Subcutaneous abdominal adipose tissue (tissue), 5 donors: Measurements from ENCODE around the gene SELENOI.

ENCODE experiments used
- H3K27ac ChIP-seq: one replicate; pipeline ENCODE4 v1.7.0; 2013; ENCODE audit warnings: low read depth, mild to moderate bottlenecking, inconsistent platforms, low read length, moderate library complexity
- H3K27me3 ChIP-seq, 5 donors: one replicate each; pipeline ENCODE4 v1.7.0; 2013; ENCODE audit warnings: low read length in 5 of 5, inconsistent platforms in 1 of 5; ENCODE audit not compliant: control insufficient read depth in 5 of 5, insufficient read depth in 4 of 5
- H3K36me3 ChIP-seq, 5 donors: one replicate each; pipeline ENCODE4 v1.7.0; 2013; ENCODE audit warnings: low read length in 5 of 5; ENCODE audit not compliant: control insufficient read depth in 5 of 5, insufficient read depth in 5 of 5
- H3K4me1 ChIP-seq, 5 donors: one replicate each; pipeline ENCODE4 v1.7.0; 2013; ENCODE audit warnings: low read length in 5 of 5, mild to moderate bottlenecking in 3 of 5, moderate library complexity in 1 of 5; ENCODE audit not compliant: control insufficient read depth in 5 of 5, insufficient read depth in 5 of 5
- H3K4me3 ChIP-seq, 5 donors: one replicate each; pipeline ENCODE4 v1.7.0; 2013; ENCODE audit warnings: low read length in 5 of 5, low read depth in 1 of 5
- H3K9ac ChIP-seq, 5 donors: one replicate each; pipeline ENCODE4 v1.7.0; 2013; ENCODE audit warnings: low read length in 5 of 5, mild to moderate bottlenecking in 4 of 5, moderate library complexity in 3 of 5
- H3K9me3 ChIP-seq, 5 donors: one replicate each; pipeline ENCODE4 v1.7.0; 2013; ENCODE audit warnings: low read length in 5 of 5; ENCODE audit not compliant: control insufficient read depth in 5 of 5
- donor health status: healthy.
- donor health status: healthy.
- donor health status: healthy.
- donor health status: healthy.
- donor health status: healthy.

The SELENOI gene

DNA sequence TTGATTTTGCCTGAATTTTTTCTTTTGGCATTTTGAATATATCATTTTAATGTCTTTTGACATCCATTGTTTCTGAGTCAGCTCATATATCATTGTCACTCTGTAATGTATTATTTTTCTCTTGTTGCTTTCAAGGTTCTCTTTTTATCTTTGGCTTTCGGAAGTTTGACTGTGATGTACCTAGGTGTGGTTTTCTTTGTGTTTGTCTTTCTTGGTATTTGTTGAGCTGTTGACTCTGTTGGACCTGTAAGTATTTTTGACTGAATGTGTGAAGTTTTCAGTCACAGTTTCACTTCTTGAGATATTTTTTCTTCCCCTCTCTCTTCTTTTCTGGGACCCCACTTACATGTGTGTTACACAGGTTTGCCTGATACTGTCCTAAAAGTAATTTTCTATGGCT is 30.9 kb downstream of the SELENOI start:
- Histone ChIP-seq H3K27me3 (no peaks in the 10 kb centered on the region), H3K36me3 (peaks cover 5 to 32% (median 24%) of the 10 kb centered on the region in 5 donors), H3K27ac (no peak overlapping the region)

DNA sequence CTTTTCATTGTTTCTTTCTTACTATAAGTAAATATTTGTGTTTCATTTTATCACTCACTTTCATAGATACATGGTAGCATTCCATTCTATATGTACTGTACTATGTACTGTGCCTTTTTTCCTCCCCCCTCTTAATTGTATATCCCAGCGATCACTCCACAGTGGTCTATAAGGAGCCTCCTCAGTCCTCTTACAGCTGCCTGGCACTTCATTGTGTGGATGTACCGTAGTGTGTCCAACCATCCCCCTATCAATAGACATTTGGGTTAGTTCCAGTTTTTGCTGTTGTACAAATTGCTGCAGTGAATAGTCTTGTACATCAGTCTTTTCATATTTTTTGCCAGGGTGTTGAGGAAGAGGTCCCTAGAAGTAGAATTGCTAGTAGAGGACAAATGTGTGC is 34.3 kb downstream of the SELENOI start:
- Histone ChIP-seq H3K9me3 (no peaks in the 10 kb centered on the region), H3K27ac (no peak overlapping the region), H3K4me1 (no peaks in the 10 kb centered on the region), H3K36me3 (peaks cover 0 to 12% (median 11%) of the 10 kb centered on the region in 5 donors), H3K27me3 (no peaks in the 10 kb centered on the region), H3K4me3 (no peak overlapping the region), H3K9ac (no peak overlapping the region)

More for the DNA sequence above, 30.9 kb downstream of the SELENOI start:
- Histone ChIP-seq H3K4me1 (no peaks in the 10 kb centered on the region), H3K9ac (no peak overlapping the region), H3K9me3 (no peaks in the 10 kb centered on the region), H3K4me3 (no peak overlapping the region)

DNA sequence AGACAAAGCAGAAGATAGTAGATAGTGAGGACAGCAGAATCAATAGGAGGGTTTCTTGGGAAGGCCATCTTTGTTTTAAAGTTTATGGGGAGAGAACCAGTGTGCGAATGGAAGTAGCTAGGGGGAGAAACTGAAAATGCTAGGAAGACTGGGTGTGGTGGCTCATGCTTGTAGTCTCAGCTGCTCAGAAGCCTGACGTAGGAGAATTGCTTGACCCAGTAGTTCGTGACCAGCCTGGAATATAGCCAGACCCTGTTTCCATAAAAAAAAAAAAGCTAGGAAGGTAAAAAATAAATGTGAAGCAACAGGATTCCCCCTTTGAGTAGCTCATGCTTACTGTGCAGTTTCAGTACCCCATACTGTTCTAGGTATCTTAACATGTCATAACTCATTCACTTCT is 36.6 kb downstream of the SELENOI start:
- Histone ChIP-seq H3K36me3 (peaks cover 6 to 16% (median 10%) of the 10 kb centered on the region in 5 donors), H3K27me3 (no peaks in the 10 kb centered on the region), H3K9me3 (no peaks in the 10 kb centered on the region), H3K4me3 (no peak overlapping the region), H3K9ac (no peak overlapping the region), H3K4me1 (no peaks in the 10 kb centered on the region), H3K27ac (no peak overlapping the region)

DNA sequence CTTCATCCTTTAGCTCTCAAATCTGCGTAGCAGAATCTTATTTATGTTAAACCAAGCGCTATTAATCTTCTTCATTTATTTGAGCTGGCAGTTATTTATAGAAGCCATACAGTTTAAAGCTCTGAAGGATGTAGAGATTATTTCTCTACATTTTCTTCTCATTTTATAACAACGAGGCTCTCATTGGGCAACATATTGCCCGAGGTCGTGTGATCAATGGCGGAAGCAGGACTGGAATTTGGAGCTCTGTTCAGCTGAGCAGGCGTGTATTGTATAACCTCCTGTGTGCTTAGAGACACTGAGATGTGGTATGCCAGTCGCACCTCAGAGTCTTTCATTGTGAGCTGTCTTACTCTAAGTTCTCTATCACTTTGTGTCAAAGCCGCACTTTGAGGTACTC is 38.2 kb downstream of the SELENOI start:
- Histone ChIP-seq H3K4me1 (no peaks in the 10 kb centered on the region), H3K36me3 (peaks cover 8 to 24% (median 11%) of the 10 kb centered on the region in 5 donors), H3K27ac (no peak overlapping the region), H3K9ac (no peak overlapping the region), H3K27me3 (no peaks in the 10 kb centered on the region), H3K9me3 (no peaks in the 10 kb centered on the region), H3K4me3 (no peak overlapping the region)

DNA sequence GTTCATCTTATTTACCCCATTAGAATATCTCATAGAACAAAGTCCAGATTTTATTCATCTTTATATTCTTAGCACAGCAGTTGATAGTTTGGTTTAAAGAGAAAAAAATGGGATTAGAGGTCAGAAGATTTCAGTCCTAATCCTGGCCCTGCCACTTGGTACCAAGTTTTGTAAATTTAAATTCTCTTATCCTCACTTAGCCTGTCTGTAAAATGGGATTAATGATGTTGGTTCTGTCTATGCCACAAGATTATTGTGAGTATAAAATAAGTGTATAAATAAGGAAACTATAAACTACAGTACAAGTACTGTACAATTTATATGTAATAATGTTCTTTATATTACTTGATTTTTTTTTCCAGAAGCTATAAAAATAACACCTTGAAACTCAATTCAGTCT is 38.7 kb downstream of the SELENOI start:
- H3K9ac ChIP-seq: no peak overlapping the region
- peaks cover 10 to 27% (median 15%) of the 10 kb centered on the region in 5 donors for H3K36me3 ChIP-seq
- no peak overlapping the region for H3K27ac ChIP-seq
- no peaks in the 10 kb centered on the region for H3K27me3 ChIP-seq
- H3K9me3 ChIP-seq: no peaks in the 10 kb centered on the region
- no peaks in the 10 kb centered on the region for H3K4me1 ChIP-seq
- H3K4me3 ChIP-seq: no peak overlapping the region

DNA sequence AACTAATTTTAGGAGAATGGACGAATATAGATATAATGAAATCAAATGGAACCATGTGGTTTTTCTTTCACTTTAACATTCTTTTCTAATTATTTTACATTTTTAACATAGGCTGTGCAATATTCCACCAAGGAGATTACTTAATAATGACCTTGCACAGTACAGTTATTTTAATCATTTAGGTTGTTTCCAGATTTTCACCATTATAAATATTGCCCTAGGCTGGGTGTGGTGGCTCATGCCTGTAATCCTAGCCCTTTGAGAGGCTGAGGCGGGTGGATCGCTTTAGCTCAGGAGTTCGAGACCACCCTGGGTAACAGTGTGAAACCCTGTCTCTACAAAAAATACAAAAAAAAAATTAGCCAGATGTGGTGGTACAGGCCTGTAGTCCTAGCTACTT is 41.2 kb downstream of the SELENOI start:
- no peak overlapping the region for H3K27ac ChIP-seq
- no peaks in the 10 kb centered on the region for H3K27me3 ChIP-seq
- H3K36me3 ChIP-seq: peaks cover 8 to 38% (median 23%) of the 10 kb centered on the region in 5 donors
- no peaks in the 10 kb centered on the region for H3K9me3 ChIP-seq
- H3K9ac ChIP-seq: no peak overlapping the region
- H3K4me1 ChIP-seq: no peaks in the 10 kb centered on the region
- H3K4me3 ChIP-seq: no peak overlapping the region

DNA sequence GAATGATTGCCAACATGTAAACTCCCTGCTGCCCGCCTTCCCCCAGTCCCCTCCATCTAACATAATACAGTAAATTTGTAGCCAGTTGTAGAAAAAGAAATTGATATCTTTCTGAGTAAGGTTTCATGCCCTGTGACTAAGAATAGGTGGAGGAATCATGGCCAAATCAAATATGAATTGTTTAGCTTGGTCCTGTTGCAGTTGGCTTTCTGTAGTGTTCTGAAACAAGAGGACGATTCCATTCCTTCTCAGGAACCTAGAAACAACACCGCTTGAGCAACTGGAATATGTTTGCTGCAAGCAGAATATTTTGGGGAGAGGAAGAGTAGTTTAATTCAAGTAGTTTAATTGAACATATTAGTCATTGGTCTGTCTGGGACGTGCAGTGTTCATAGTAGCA is 48.8 kb downstream of the SELENOI start:
- no peak overlapping the region for H3K27ac ChIP-seq
- H3K27me3 ChIP-seq: no peaks in the 10 kb centered on the region
- no peak overlapping the region for H3K9ac ChIP-seq
- H3K9me3 ChIP-seq: no peaks in the 10 kb centered on the region
- H3K4me3 ChIP-seq: no peak overlapping the region
- H3K36me3 ChIP-seq: peaks cover 0 to 20% (median 5%) of the 10 kb centered on the region in 5 donors
- no peaks in the 10 kb centered on the region for H3K4me1 ChIP-seq

DNA sequence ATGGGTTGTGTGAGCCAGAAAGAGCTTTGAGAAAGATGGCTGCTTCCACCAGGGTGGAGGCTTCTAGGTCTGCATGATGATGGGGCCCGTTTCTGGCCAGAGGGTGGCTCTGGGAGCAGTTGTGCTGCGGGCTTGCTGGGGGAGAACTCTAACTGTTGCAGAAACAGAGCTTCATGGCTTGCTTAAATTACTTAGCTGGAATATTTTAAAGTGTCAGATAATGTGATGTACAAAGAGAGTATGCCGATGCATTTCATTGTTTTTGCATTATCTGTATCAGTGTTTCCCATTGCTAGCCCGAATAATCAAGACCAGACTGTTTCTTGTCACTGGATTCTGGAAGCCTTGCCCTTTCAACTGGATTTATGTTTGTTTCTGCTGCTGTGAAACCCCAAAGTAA is 49.5 kb downstream of the SELENOI start:
- H3K36me3 ChIP-seq: peaks cover 0 to 16% (median 3%) of the 10 kb centered on the region in 5 donors
- H3K4me3 ChIP-seq: no peak overlapping the region
- no peak overlapping the region for H3K27ac ChIP-seq
- no peaks in the 10 kb centered on the region for H3K4me1 ChIP-seq
- H3K27me3 ChIP-seq: no peaks in the 10 kb centered on the region
- no peaks in the 10 kb centered on the region for H3K9me3 ChIP-seq
- H3K9ac ChIP-seq: no peak overlapping the region

DNA sequence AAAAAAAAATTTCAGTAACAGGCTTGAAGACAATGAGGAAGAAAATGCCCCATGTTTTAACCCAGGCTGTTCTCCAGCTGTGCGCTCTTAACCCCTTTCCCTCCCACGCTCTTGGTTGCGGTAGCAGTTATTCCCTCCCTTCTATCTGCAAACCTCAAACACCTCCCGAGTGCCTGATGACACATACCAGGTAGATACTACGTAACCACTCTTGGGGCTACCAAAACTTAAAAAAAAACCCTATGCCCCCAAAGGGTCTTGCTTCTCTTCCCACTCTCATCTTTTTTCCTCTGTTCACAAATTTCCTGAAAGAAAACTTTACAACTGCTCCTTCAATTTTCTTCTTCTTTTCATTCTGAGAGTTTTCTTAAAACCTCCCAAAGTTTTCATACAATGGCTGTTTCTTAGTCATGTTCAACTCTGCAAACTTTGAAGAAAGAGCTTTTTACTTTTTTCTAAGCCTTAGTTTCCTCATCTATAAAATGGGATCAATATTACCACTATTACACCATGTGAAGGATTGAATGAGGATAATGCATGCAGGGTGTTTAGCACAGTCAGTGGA is 50.9 kb downstream of the SELENOI start:
- H3K4me3 ChIP-seq: no peak overlapping the region
- no peaks in the 10 kb centered on the region for H3K9me3 ChIP-seq
- H3K27me3 ChIP-seq: peaks cover 0 to 7% (median 5%) of the 10 kb centered on the region in 5 donors
- no peak overlapping the region for H3K9ac ChIP-seq
- peaks cover 0 to 5% (median 4%) of the 10 kb centered on the region in 5 donors for H3K4me1 ChIP-seq
- H3K27ac ChIP-seq: no peak overlapping the region
- peaks cover 0 to 10% (median 3%) of the 10 kb centered on the region in 5 donors for H3K36me3 ChIP-seq

DNA sequence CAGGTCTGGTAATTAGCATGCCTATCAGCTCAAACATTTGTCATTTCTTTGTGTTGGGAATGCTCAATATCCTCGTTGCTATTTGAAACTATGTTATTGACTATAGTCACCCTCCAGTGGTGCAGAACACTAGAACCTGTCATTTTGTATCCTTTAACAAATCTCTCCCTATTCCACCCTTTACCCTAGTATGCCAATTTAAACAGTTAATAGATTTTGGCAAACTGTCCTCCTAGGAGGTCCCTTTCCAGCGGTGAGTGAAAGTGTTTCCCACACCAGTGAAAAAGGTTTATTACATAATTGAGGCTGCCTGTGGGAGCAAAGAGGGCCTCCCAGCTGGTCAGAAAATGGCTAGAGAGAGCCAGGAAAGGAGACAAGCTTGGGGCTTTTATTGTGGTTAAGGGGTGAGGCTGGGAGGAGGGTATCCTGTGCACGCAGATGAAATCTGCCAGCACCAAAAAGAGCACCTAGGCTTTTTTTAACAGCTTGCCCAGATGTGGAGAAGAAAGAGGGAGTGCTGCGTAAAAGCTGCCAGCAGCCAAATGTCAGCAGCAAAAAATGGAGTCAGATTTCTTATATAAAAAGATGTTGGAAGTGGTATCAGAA is 53.9 kb downstream of the SELENOI start:
- Histone ChIP-seq H3K36me3 (peaks cover 0 to 3% (median 0%) of the 10 kb centered on the region in 5 donors), H3K9me3 (no peaks in the 10 kb centered on the region), H3K27me3 (peaks cover 5 to 14% (median 7%) of the 10 kb centered on the region in 5 donors), H3K9ac (no peak overlapping the region), H3K27ac (no peak overlapping the region), H3K4me1 (peaks cover 0 to 8% (median 8%) of the 10 kb centered on the region in 5 donors), H3K4me3 (no peak overlapping the region)
